Lower leg skin (tissue), 4 donors: ENCODE measurements around the gene IBSP. TPM values are rescaled to one million over a fixed set of nuclear protein-coding genes. Genes with fewer than 3 reads are reported as not detected.

Source experiments
- DNase-seq, 2 donors: peaks; one replicate each; pipeline ENCODE4 v3.0.0-alpha.2; 2019; ENCODE audit warnings: low spot score in 2 of 2
- H3K4me3 ChIP-seq: fragments of 200-600 bp; sonication (generic); 2 replicates; pipeline ENCODE4 v1.5.1; 2017; ENCODE audit warnings: mild to moderate bottlenecking, low read depth; ENCODE audit not compliant: poor library complexity, severe bottlenecking
- POLR2A ChIP-seq, 2 donors: fragments of 450-650 bp; IDR thresholded peaks; one replicate each; pipeline ENCODE4 v1.6.1; 2016 to 2017; ENCODE audit warnings: antibody characterized with exemption in 2 of 2, mild to moderate bottlenecking in 1 of 2, moderate library complexity in 1 of 2
- WGBS, 2 donors: methylation state at CpG; one replicate each; pipeline ENCODE4 v1.1.5; 2018; 5-methylcytosine and 5-hydroxymethylcytosine counted together
- intact Hi-C: fragments of 100-400 bp; cut with DNase I; formaldehyde crosslinking; loops from one replicate; pipeline ENCODE4 v1.15.0; 2023; ENCODE audit warnings: low total_unique reads
- total RNA-seq, 4 donors: library from RNA; depleted of rRNA; stranded (reverse); fragments of >200 nt; gene quantifications; one replicate each; pipeline ENCODE4 v1.1.0, GENCODE V29; 2016
- TF ChIP-seq, protein P1 (sequence below), 3 donors: fragments of 450-650 bp; IDR thresholded peaks; one replicate each; pipeline ENCODE4 v1.5.1; 2016; ENCODE audit warnings: antibody characterized with exemption in 3 of 3, mild to moderate bottlenecking in 3 of 3, moderate library complexity in 2 of 3

Gene IBSP
- total RNA-seq, 4 donors from 2014 or later, result not detected

DNA sequence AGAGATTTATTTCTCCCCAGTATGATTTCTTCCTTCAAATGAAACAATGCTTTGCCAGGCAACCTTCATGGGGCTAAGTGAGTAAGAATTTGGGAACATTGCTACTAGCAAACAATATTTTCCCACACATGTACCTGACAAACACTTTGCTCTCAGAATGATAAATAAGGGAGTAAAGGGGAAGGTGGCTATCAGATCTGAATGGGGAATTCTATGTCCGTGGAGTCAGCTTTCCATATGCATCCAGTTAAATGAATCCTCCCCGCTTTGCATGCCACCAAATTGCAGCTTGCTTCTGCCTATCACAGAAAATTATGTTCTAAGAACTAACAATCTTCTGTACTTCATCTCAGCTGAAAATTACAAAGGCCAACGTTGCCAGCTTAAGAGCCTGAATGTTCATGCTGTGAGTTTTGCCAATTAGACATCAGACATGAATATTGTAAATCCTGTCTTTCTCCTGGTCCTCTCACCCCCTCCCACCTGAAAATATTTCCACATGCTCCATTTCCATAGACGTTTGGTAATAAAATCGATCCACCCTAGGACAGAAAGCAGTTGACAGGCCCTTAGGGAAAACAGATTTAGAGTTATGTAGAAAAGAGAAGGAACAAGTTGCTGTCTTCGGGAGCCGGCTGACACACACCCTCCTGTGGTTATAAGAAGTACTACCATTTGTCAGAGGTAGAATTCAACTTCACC is 39.7 kb downstream of the IBSP start:
- WGBS, 2 donors, result 25 to 29% methylated on average over 7 of the region's 7 CpGs
- TF ChIP-seq, protein P1, sequence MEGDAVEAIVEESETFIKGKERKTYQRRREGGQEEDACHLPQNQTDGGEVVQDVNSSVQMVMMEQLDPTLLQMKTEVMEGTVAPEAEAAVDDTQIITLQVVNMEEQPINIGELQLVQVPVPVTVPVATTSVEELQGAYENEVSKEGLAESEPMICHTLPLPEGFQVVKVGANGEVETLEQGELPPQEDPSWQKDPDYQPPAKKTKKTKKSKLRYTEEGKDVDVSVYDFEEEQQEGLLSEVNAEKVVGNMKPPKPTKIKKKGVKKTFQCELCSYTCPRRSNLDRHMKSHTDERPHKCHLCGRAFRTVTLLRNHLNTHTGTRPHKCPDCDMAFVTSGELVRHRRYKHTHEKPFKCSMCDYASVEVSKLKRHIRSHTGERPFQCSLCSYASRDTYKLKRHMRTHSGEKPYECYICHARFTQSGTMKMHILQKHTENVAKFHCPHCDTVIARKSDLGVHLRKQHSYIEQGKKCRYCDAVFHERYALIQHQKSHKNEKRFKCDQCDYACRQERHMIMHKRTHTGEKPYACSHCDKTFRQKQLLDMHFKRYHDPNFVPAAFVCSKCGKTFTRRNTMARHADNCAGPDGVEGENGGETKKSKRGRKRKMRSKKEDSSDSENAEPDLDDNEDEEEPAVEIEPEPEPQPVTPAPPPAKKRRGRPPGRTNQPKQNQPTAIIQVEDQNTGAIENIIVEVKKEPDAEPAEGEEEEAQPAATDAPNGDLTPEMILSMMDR (IDR thresholded peaks at IDR 0.05), result no peak
- TF ChIP-seq POLR2A (IDR thresholded peaks at IDR 0.05), result no peak
- no peak overlapping the region for H3K4me3 ChIP-seq
- DNase-seq, result no peak
- intact Hi-C loops, result no loop called here

DNA sequence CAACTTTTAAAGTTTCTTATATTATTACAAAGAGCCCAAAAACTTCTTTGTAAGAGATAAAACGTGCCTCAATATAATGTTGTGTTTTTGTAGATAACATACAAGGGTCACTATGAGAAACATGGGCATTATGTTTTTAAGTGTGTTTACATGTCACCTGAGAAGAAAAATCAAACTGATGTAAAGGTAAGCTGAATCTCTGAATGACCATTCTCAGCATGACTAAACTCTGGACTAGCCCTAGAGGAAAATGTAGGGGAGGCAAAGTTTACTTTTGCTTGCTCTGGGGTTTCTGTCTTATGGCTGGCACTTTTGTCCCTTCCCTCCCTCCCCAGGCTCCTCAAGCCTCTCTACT is 40.2 kb downstream of the IBSP start:
- no peak for TF ChIP-seq POLR2A (IDR thresholded peaks at IDR 0.05)
- TF ChIP-seq, protein P1 (IDR thresholded peaks at IDR 0.05), result no peak
- intact Hi-C loops, result no loop called here
- DNase-seq, result no peak
- 0% methylated on average over 1 of the region's 1 CpG for WGBS, 2 donors
- H3K4me3 ChIP-seq, result no peak overlapping the region

DNA sequence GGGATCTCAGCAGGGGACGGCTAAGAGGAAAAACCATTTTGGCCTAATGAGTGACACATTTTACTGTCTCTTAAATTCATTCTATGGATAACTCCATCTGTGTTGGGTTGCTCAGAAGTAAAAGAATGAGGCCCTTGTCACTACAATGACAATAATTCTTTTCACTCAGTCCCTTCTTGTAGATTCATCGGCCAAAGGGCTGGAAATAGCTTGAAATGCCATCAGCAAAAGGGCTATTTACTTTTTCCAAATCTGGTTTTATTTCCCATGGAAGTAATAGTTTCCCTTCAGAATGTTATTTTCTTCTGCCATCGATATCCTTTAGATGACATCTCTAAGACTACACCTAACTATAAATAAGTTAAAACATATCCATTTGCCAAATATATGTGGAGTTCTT is 40.8 kb downstream of the IBSP start:
- intact Hi-C loops, result loop anchor here (10.0 kb wide), 2 partner anchors 455 to 575 kb away; no protein-coding TSS in a partner anchor
- DNase-seq, result no peak
- 76 to 82% methylated on average over 3 of the region's 3 CpGs for WGBS, 2 donors

DNA sequence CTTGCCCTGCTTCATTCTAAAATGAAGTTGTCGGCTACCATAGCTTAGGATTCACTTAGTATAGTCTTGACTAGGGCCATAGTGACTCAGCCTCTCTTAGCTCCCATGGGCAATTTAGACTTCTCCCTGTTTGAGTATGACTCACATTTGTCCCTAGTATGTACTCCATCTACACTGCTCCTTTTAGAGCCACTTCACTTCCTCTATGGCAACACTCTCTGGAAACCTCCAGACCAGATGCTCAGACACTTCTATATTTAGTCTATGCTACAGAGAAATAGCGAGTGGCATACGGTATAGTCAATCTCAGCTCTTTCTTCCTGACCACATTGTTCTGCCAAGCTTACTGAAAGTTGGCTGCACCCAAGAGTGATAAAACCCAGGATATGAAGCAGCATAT is 44.6 kb downstream of the IBSP start:
- DNase-seq, result peak in 1 of 2 donors; percentile 21
- WGBS, 2 donors, result 51 to 65% methylated on average over 3 of the region's 3 CpGs

More for the DNA sequence above, 40.8 kb downstream of the IBSP start:
- no peak overlapping the region for H3K4me3 ChIP-seq
- TF ChIP-seq POLR2A (IDR thresholded peaks at IDR 0.05), result no peak
- TF ChIP-seq, protein P1 (IDR thresholded peaks at IDR 0.05), result no peak

DNA sequence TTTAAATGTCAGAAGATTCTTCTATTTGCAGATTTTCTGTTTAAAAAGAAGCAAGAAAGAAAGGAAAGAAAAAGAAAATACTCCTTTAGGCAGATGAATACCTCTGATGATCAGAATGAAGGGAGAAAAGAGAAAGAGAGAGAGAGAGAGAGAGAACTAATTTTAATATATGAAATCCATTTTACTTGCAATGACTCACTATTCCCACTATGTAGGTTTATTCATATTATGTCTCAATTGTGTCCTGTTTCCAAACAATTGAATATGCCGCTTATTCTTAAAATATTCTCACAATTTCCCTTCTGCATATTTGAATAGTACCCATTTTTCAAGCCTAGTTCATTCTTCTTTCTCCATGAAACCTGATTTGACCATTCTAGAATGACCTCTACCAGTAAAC is 45.1 kb downstream of the IBSP start:
- intact Hi-C loops, result loop anchor here (10.0 kb wide), 2 partner anchors 460 to 580 kb away; no protein-coding TSS in a partner anchor
- no peak overlapping the region for H3K4me3 ChIP-seq
- no peak for TF ChIP-seq POLR2A (IDR thresholded peaks at IDR 0.05)
- TF ChIP-seq, protein P1 (IDR thresholded peaks at IDR 0.05), result no peak
- 3 to 85% methylated on average over 1 of the region's 1 CpG for WGBS, 2 donors
- DNase-seq, result no peak

More for the DNA sequence above, 44.6 kb downstream of the IBSP start:
- no peak for TF ChIP-seq POLR2A (IDR thresholded peaks at IDR 0.05)
- TF ChIP-seq, protein P1 (IDR thresholded peaks at IDR 0.05), result no peak
- no peak overlapping the region for H3K4me3 ChIP-seq
- intact Hi-C loops, result loop anchor here (10.0 kb wide), 2 partner anchors 459 to 579 kb away; no protein-coding TSS in a partner anchor
